M059J (cell line): Measurements from ENCODE around the gene ACYP2. TPM values are rescaled to one million over a fixed set of nuclear protein-coding genes. Genes with fewer than 3 reads are reported as not detected.
"Not testable (repeated sequence)": the region's sequence is repeated elsewhere in the genome, so short reads cannot be mapped to it uniquely, and the experiment has no call there.

Experiments
- DNase-seq: peaks from one replicate; pipeline ENCODE4 v3.0.0-alpha.2; 2012; ENCODE audit warnings: low read depth
- total RNA-seq: library from RNA; depleted of rRNA; stranded (reverse); fragments of >200 nt; shearing (Covaris generic); gene quantifications from 2 replicates; pipeline ENCODE4 v1.2.3, GENCODE V29; 2014; rRNA removed

The ACYP2 gene
- 21.6 and 24.6 TPM in 2 replicates for total RNA-seq

GRCh38 chr2:54115284-54116137 lies at the start of gene ACYP2:
ACYP2 (plus strand) TSS chr2:54115615.
- peak; percentile 92 for DNase-seq

GRCh38 chr2:54065891-54066290 lies 49.5 kb upstream of the ACYP2 start:
- no peak for DNase-seq

DNA sequence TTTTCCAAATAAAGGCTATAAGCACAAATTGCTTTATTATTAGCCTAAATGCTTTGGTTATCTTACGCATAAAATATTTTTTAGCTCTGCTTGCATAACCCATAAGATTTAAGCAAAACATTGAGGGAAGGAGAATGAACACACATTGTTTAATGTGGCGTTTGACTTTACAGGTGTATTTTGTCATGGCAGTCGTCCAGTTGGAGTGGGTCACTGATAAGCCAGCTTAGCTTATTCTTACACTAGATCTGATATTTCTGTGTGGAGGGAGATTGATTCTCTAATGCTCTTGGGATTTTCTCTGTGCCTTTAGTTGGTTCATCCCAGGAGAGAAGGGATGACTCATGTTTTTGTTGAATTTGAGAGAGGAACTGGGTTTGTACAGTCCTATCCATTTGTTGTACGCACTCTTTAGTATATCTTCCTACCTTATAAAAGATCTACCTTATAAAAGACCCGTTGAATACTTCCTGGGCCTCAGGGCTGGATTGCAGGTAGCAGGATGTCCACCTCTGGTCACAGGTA lies 47.5 kb upstream of the ACYP2 start:
- DNase-seq: peak; percentile 39

DNA sequence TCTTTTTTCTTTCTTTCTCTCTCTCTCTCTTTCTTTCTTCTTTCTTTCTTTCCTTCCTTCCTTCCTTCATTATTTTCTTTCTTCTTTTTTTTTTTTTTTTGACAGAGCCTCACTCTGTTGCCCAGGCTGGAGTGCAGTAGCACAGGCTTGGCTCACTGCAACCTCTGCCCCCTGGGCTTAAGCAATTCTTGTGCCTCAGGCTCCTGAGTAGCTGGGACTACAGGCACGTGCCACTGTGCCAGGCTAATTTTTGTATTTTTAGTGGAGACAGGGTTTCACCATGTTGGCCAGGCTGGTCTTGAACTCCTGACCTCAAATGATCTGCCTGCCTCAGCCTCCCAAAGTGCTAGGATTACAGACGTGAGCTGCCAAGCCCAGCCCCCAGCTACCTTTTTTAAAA lies 42.9 kb upstream of the ACYP2 start:
- not testable (repeated sequence) for DNase-seq

DNA sequence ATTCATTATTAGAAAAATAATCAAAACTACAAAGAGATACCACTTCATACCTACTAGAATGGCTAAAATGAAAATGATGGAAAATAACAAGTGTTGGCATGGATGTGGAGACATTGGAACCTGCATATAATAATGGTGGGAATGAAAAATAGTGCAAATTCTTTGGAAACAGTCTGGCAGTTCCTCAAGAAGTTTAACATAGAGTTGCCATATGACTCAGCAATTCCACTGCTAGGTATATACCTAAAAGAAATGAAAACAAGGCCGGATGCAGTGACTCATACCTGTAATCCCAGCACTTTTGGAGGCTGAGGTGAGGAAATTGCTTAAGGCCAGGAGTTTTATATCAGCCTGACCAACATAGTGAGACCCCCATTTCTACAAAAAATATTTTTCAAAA lies 41.6 kb upstream of the ACYP2 start:
- DNase-seq: peak; percentile 97

GRCh38 chr2:54074606-54075341 lies 40.6 kb upstream of the ACYP2 start:
- DNase-seq: peak; percentile 86

GRCh38 chr2:54076586-54076985 lies 38.8 kb upstream of the ACYP2 start:
- DNase-seq: no peak

DNA sequence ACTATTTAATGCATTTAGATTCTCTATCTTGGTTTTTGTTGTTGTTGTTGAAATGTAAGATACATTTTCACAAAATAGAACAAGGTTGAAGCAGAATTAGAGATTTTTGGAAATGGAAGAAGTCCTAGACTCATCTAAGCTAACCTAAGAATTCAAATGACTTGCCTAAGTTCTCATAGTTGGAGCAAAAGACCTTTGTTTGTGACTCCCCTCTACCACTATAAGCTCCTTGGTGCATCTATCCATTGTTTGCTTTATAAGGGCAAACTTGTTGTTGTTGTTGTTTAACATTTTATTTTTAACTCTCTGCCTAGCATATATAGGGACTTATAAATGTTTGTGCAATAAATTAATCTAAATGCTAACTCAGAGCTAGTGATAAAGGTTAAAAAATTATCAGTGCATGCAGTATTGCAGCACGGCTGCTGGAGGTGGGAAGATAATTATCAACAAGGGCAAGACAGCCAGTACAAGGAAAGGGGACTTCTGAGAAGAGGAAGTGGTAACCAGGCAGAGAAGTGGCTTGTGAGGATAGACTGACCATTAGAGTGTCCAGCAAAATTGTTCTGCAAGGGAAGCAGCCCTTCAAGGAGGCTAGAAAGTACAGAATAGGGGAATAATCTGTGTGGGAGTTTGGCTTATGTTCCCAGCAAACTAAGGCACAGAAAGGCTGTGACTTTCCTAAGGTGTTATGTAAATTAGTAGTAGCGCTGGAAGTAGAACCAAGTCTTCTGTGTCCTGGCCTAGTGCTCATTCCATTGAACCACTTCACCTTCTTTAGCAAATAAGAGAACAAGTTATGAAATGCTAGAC lies 38.1 kb upstream of the ACYP2 start:
- DNase-seq: no peak

- no peak for DNase-seq
These were observed 36.1 kb upstream of the ACYP2 start for GRCh38 chr2:54079331-54079730.

DNA sequence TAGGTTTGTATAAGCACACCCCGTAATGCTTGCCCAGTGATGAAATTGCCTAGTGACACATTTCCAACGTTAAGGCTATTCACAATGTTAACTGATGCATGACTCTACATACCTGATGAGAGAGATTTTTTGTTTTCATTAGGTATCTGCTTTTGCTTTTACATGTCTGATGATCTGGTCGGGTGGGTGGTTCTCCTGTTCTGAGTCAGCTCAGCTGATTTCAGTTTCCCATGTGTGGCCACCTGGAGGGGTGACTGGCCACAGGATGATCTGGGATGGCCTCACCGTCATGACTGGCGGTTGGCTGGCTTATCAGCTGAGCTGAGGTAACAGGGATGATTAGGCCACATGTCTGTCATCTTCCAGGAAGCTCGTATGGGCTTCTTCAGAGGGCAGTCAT lies 33.8 kb upstream of the ACYP2 start:
- DNase-seq: peak; percentile 51

- DNase-seq: peak; percentile 37
These were observed 32.4 kb upstream of the ACYP2 start for GRCh38 chr2:54083021-54083420.

DNA sequence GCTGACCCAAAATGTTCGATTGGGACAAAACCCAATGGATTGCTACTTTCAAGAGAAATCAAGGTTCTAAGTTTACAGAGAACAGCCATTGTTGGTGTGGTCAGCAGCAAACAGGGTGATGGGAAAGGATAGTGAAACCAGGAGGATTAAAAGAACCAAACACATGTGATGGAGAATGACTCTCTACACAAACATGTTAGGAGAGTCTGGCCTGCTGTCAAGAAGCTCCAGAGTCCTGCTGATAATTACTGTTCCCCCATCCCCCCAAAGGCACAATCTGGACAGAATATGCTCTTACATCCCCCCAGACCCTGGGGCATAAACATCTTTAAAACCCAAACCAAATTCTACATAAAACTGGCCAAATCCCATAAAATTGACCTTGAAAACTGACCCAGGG lies 32.0 kb upstream of the ACYP2 start:
- peak; percentile 55 for DNase-seq

DNA sequence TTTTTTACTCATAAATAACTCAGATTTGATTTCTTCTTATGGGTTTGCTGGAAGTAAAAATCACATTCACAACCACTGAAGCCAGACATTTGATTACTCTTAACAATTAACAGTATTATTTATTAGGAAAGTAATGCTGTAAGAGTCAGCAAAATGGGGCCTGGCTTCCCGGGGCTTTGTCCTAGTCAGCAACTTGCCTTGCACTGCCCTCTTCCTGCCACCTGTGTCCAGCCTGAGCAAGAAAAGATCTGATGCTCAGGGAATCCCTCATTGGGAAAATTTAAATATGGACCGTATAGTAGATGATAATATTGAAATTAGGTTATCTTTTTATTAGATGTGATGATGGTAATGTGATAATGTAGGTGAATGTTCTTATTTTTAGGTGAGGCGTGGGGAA lies 30.8 kb upstream of the ACYP2 start:
- DNase-seq: peak; percentile 42

- DNase-seq: no peak
These were observed 30.3 kb upstream of the ACYP2 start for GRCh38 chr2:54085069-54085468.

- DNase-seq: no peak
These were observed 29.3 kb upstream of the ACYP2 start for GRCh38 chr2:54086157-54086556.

- no peak for DNase-seq
These were observed 27.2 kb upstream of the ACYP2 start for GRCh38 chr2:54088191-54088634.

- no peak for DNase-seq
These were observed 26.7 kb upstream of the ACYP2 start for GRCh38 chr2:54088719-54089118.

DNA sequence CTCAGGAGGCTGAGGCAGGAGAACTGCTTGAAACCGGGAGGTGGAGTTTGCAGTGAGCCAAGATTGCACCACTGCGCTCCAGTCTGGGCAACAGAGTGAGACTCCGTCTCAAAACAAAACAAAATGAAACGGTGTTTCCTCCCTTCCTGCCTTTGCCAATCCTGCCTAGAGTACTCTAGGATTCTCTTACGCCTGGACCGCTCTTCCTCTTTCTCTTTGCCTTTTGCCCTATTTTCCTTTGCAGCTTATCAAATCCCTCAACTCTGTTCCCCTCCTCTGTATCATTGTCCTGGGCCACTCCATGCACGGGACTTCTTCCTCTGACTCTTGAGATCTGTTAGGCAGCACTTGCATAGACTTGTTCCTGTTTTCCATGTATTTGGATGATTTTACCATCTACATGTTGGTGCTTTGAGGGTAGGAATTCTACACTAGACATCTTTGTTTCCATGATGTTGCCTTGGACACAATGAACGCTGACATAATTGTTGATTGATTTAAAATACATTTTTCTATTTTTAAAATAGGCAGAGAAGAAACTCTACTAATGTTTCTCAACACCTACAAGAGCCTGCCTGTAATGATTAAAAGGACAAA lies 24.8 kb upstream of the ACYP2 start:
- no peak for DNase-seq

GRCh38 chr2:54092940-54093339 lies 22.5 kb upstream of the ACYP2 start:
- no peak for DNase-seq

DNA sequence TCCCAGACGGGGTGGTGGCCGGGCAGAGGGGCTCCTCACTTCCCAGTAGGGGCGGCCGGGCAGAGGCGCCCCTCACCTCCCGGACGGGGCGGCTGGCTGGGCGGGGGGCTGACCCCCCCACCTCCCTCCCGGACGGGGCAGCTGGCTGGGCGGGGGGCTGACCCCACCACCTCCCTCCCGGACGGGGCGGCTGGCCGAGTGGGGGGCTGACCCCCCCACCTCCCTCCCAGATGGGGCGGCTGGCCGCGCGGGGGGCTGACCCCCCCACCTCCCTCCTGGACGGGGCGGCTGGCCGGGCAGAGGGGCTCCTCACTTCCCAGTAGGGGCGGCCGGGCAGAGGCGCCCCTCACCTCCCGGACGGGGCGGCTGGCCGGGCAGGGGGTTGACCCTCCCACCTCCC lies 20.0 kb upstream of the ACYP2 start:
- DNase-seq: not testable (repeated sequence)

DNA sequence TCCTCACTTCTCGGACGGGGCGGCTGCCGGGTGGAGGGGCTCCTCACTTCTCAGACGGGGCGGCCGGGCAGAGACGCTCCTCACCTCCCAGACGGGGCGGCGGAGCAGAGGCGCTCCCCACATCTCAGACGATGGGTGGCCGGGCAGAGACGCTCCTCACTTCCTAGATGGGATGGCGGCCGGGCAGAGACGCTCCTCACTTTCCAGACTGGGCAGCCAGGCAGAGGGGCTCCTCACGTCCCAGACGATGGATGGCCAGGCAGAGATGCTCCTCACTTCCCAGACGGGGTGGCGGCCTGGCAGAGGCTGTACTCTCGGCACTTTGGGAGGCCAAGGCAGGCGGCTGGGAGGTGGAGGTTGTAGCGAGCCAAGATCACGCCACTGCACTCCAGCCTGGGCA lies 19.3 kb upstream of the ACYP2 start:
- not testable (repeated sequence) for DNase-seq
